Measurements from ENCODE around the gene COPG1.
A peak's percentile ranks its signal among the peaks of the same experiment; 100 is the strongest.
"Not testable (repeated sequence)": the region's sequence is repeated elsewhere in the genome, so short reads cannot be mapped to it uniquely, and the experiment has no call there.

COPG1 gene

GRCh38 chr3:129245641-129246306 lies 3.6 kb upstream of the COPG1 start:
- DNase-seq, result peak; percentile 74

GRCh38 chr3:129246636-129247035 lies 2.8 kb upstream of the COPG1 start:
- DNase-seq, result no peak

GRCh38 chr3:129248286-129248979 lies 973 bp upstream of the COPG1 start:
- DNase-seq, result no peak

- DNase-seq, result no peak
These were observed 3.3 kb downstream of the COPG1 start for GRCh38 chr3:129252748-129253147.

- no peak for DNase-seq
These were observed 5.3 kb downstream of the COPG1 start for GRCh38 chr3:129254536-129255230.

GRCh38 chr3:129256270-129256669 lies 6.9 kb downstream of the COPG1 start:
- no peak for DNase-seq

GRCh38 chr3:129257609-129258008 lies 8.2 kb downstream of the COPG1 start:
- no peak for DNase-seq

GRCh38 chr3:129259612-129260477 lies 10.4 kb downstream of the COPG1 start:
- DNase-seq, result no peak

GRCh38 chr3:129260606-129261005 lies 11.2 kb downstream of the COPG1 start:
- no peak for DNase-seq

GRCh38 chr3:129261894-129262293 lies 12.5 kb downstream of the COPG1 start:
- DNase-seq, result no peak

GRCh38 chr3:129263161-129263910 lies 13.9 kb downstream of the COPG1 start:
- no peak for DNase-seq

GRCh38 chr3:129264994-129265393 lies 15.6 kb downstream of the COPG1 start:
- DNase-seq, result not testable (repeated sequence)

GRCh38 chr3:129266651-129267050 lies 17.2 kb downstream of the COPG1 start:
- DNase-seq, result no peak

GRCh38 chr3:129268396-129268795 lies 19.0 kb downstream of the COPG1 start:
- no peak for DNase-seq

- no peak for DNase-seq
These were observed 22.3 kb downstream of the COPG1 start for GRCh38 chr3:129271674-129272073.

GRCh38 chr3:129276385-129276784 lies 27.0 kb downstream of the COPG1 start:
- no peak for DNase-seq

- no peak for DNase-seq
These were observed 28.4 kb downstream of the COPG1 start for GRCh38 chr3:129277829-129278271.

GRCh38 chr3:129278439-129278965 lies 29.1 kb downstream of the COPG1 start, which contains the start of gene HMCES:
TSS of gene HMCES (plus strand) at chr3:129278870. CDS start at chr3:129279733, 863 bp downstream.
- peak; percentile 91 for DNase-seq

GRCh38 chr3:129278966-129279906 lies 29.8 kb downstream of the COPG1 start:
- no peak for DNase-seq

- no peak for DNase-seq
These were observed 30.8 kb downstream of the COPG1 start for GRCh38 chr3:129280183-129280582.

- DNase-seq, result no peak
These were observed 32.3 kb downstream of the COPG1 start for GRCh38 chr3:129281726-129282125.

Data from NCI-H774 (cell line).